Gastrocnemius medialis (tissue), 4 donors: ENCODE measurements around the gene CRACDL. TPM values are rescaled to one million over a fixed set of nuclear protein-coding genes. Genes with fewer than 3 reads are reported as not detected.
A peak's percentile ranks its signal among the peaks of the same experiment; 100 is the strongest.

Experiments
- ATAC-seq, 2 donors: fragments of 150-250 bp; one replicate each; pipeline ENCODE4 v1.9.1; 2016
- DNase-seq, 2 donors: peaks; one replicate each; pipeline ENCODE4 v3.0.0-alpha.2; 2019
- H3K27ac ChIP-seq, 4 donors: fragments of 200-600 bp; sonication (generic); 1 replicate in 1 of 4; 2 replicates in 3 of 4; pipeline ENCODE4 v1.5.1; 2016 to 2018; ENCODE audit warnings: mild to moderate bottlenecking in 2 of 4, moderate library complexity in 1 of 4
- H3K27me3 ChIP-seq, 3 donors: fragments of 200-600 bp; sonication (generic) in 2 of 3; 1 replicate in 1 of 3; 2 replicates in 2 of 3; pipeline versions ENCODE4 v1.5.1 to v1.6.0; 2016 to 2019; ENCODE audit warnings: mild to moderate bottlenecking in 1 of 3, moderate library complexity in 1 of 3
- H3K36me3 ChIP-seq, 2 donors: fragments of 200-600 bp; sonication (generic) in 1 of 2; one replicate each; pipeline ENCODE4 v1.5.1; 2017 to 2018
- H3K4me1 ChIP-seq, 2 donors: fragments of 200-600 bp; sonication (generic) in 1 of 2; one replicate each; pipeline ENCODE4 v1.5.1; 2016 to 2017; ENCODE audit warnings: mild to moderate bottlenecking in 2 of 2
- H3K4me3 ChIP-seq, 4 donors: fragments of 200-600 bp; sonication (generic) in 3 of 4; 1 replicate in 1 of 4; 2 replicates in 3 of 4; pipeline ENCODE4 v1.5.1; 2016 to 2019; ENCODE audit warnings: mild to moderate bottlenecking in 2 of 4
- H3K9me3 ChIP-seq, 3 donors: fragments of 200-600 bp; sonication (generic) in 2 of 3; 1 replicate in 1 of 3; 2 replicates in 2 of 3; pipeline ENCODE4 v1.5.1; 2016 to 2019
- CTCF ChIP-seq, 5 experiments: fragments of 450-650 bp in 3 of 5; fragments of 200-600 bp in 2 of 5; sonication (generic) in 2 of 5; IDR thresholded peaks in 4 of 5; conservative IDR thresholded peaks in 1 of 5; 1 replicate in 4 of 5; 2 replicates in 1 of 5; pipeline ENCODE4 v1.5.1; 2016 to 2019; ENCODE audit warnings: antibody characterized with exemption in 5 of 5, mild to moderate bottlenecking in 3 of 5, moderate library complexity in 3 of 5
- POLR2A ChIP-seq, 2 donors: fragments of 450-650 bp; IDR thresholded peaks; one replicate each; pipeline ENCODE4 v1.6.1; 2017; ENCODE audit warnings: antibody characterized with exemption in 2 of 2, mild to moderate bottlenecking in 2 of 2, moderate library complexity in 2 of 2
- in situ Hi-C, 4 donors: fragments of 200-750 bp; cut with MboI; loops; one replicate each; pipeline versions ENCODE4 v1.15.0 to v1.8.0; 2017; ENCODE audit warnings: low sequenced_read_pairs in 4 of 4
- intact Hi-C: fragments of 100-400 bp; cut with DNase I; formaldehyde crosslinking; loops from one replicate; pipeline ENCODE4 v1.15.1; 2023; ENCODE audit warnings: low total_unique reads
- total RNA-seq, 4 donors: library from RNA; depleted of rRNA; stranded (reverse); fragments of >200 nt; gene quantifications; one replicate each; pipeline versions ENCODE4 v1.1.0 to v1.2.3, GENCODE V29; 2016

CRACDL gene
- total RNA-seq, 4 donors from 2014 or later: 0.71 to 18.2 (median 2.9) TPM

GRCh38 chr2:98835831-98836385 lies 100.1 kb downstream of the CRACDL start:
- no peak for ATAC-seq
- Histone ChIP-seq H3K4me1 (no peaks in the 10 kb centered on the region), H3K27ac (no peak overlapping the region), H3K4me3 (no peak overlapping the region), H3K36me3 (no peaks in the 10 kb centered on the region), H3K9me3 (no peaks in the 10 kb centered on the region), H3K27me3 (no peaks in the 10 kb centered on the region)
- intact Hi-C loops (loop anchor here (10.0 kb wide), 1 partner anchor 421 kb away; no protein-coding TSS in a partner anchor), in situ Hi-C loops (loop anchor here (5.0 to 25.0 kb wide), 3 partner anchors 184 to 424 kb away; no protein-coding TSS in a partner anchor)
- no peak for DNase-seq
- TF ChIP-seq POLR2A (IDR thresholded peaks at IDR 0.05) (no peak), CTCF (IDR thresholded peaks at IDR 0.05 in 4 of 5, conservative IDR thresholded peaks at IDR 0.05 in 1 of 5) (no peak)

GRCh38 chr2:98833917-98834263 lies 102.1 kb downstream of the CRACDL start:
- intact Hi-C loops: loop anchor here (10.0 kb wide), 1 partner anchor 419 kb away; no protein-coding TSS in a partner anchor
- Histone ChIP-seq H3K4me3 (no peak overlapping the region), H3K27me3 (no peaks in the 10 kb centered on the region), H3K4me1 (no peaks in the 10 kb centered on the region), H3K9me3 (no peaks in the 10 kb centered on the region), H3K36me3 (no peaks in the 10 kb centered on the region), H3K27ac (peak overlapping the region in 3 of 4 donors; percentile 12 to 33 (median 12))
- ATAC-seq: no peak
- no peak for TF ChIP-seq CTCF (IDR thresholded peaks at IDR 0.05 in 4 of 5, conservative IDR thresholded peaks at IDR 0.05 in 1 of 5)
- TF ChIP-seq POLR2A (IDR thresholded peaks at IDR 0.05): no peak
- in situ Hi-C loops: loop anchor here in 2 of 4 donors (25.0 kb wide), 1 partner anchor 422 kb away; no protein-coding TSS in a partner anchor
- no peak for DNase-seq

- TF ChIP-seq POLR2A (IDR thresholded peaks at IDR 0.05): no peak
- no peak for TF ChIP-seq CTCF (IDR thresholded peaks at IDR 0.05 in 4 of 5, conservative IDR thresholded peaks at IDR 0.05 in 1 of 5)
- DNase-seq (no peak), ATAC-seq (peak; percentile 53 to 70)
- no peaks in the 10 kb centered on the region for H3K36me3 ChIP-seq
- H3K4me3 ChIP-seq: no peak overlapping the region
- H3K27ac ChIP-seq: peak overlapping the region; percentile 12 to 62 (median 58)
- no peaks in the 10 kb centered on the region for H3K27me3 ChIP-seq
- in situ Hi-C loops: loop anchor here in 2 of 4 donors (25.0 kb wide), 1 partner anchor 421 kb away; no protein-coding TSS in a partner anchor
- H3K4me1 ChIP-seq: no peaks in the 10 kb centered on the region
- intact Hi-C loops: loop anchor here (10.0 kb wide), 1 partner anchor 419 kb away; no protein-coding TSS in a partner anchor
- no peaks in the 10 kb centered on the region for H3K9me3 ChIP-seq
Observed at GRCh38 chr2:98833172-98833916, 102.7 kb downstream of the CRACDL start.

GRCh38 chr2:98832172-98832571 lies 103.9 kb downstream of the CRACDL start:
- in situ Hi-C loops (loop anchor here in 2 of 4 donors (25.0 kb wide), 1 partner anchor 420 kb away; no protein-coding TSS in a partner anchor), intact Hi-C loops (loop anchor here (10.0 kb wide), 1 partner anchor 417 kb away; no protein-coding TSS in a partner anchor)
- H3K9me3 ChIP-seq: no peaks in the 10 kb centered on the region
- H3K27me3 ChIP-seq: no peaks in the 10 kb centered on the region
- H3K27ac ChIP-seq: no peak overlapping the region
- no peak for DNase-seq
- no peak overlapping the region for H3K4me3 ChIP-seq
- H3K36me3 ChIP-seq: no peaks in the 10 kb centered on the region
- TF ChIP-seq POLR2A (IDR thresholded peaks at IDR 0.05) (no peak), CTCF (IDR thresholded peaks at IDR 0.05 in 4 of 5, conservative IDR thresholded peaks at IDR 0.05 in 1 of 5) (no peak)
- ATAC-seq: no peak
- H3K4me1 ChIP-seq: no peaks in the 10 kb centered on the region
